PC-3 (cell line): ENCODE measurements around the gene CSAD. TPM values are rescaled to one million over a fixed set of nuclear protein-coding genes. Genes with fewer than 3 reads are reported as not detected.

Source experiments
- ATAC-seq: fragments of 200-7000 bp; cut with Tn5 transposase; 2 replicates; pipeline ENCODE4 v1.9.1; 2020; ENCODE audit warnings: mild to moderate bottlenecking, moderate library complexity
- BruUV-seq: library from RNA; stranded (reverse); fragments of 400-500 nt; replicated peaks from 2 replicates; lab custom pipeline; 2021; lab: Mats Ljungman, UMichigan
- CTCF ChIA-PET: fragments of 300-600 bp; sonication (Branson Sonifier 250); formaldehyde crosslinking; loops from one replicate; lab custom pipeline; 2022; ENCODE audit warnings: antibody characterized with exemption; lab: Charles Lee
- POLR2A ChIA-PET: fragments of 300-600 bp; sonication (Branson Sonifier 250); formaldehyde crosslinking; loops from one replicate; lab custom pipeline; 2022; ENCODE audit warnings: antibody characterized with exemption; ENCODE audit not compliant: unreplicated experiment; lab: Charles Lee
- DNase-seq: peaks from one replicate; pipeline ENCODE4 v3.0.0-alpha.2; 2015
- H2AFZ ChIP-seq: fragments of 300-600 bp; sonication (generic); 2 replicates; pipeline ENCODE4 v1.6.0; 2016; ENCODE audit warnings: antibody characterized with exemption, low read length
- H3F3A ChIP-seq: fragments of 300-600 bp; sonication (generic); one replicate; pipeline ENCODE4 v1.6.0; 2017; ENCODE audit warnings: antibody characterized with exemption, low read length, control low read depth, mild to moderate bottlenecking; ENCODE audit not compliant: unreplicated experiment
- H3K27ac ChIP-seq: fragments of 300-600 bp; sonication (generic); 2 replicates; pipeline ENCODE4 v1.5.1; 2016; ENCODE audit warnings: mild to moderate bottlenecking, low read length
- H3K27me3 ChIP-seq: fragments of 300-600 bp; sonication (generic); 2 replicates; pipeline ENCODE4 v1.6.1; 2016; ENCODE audit warnings: low read length, mixed read lengths
- H3K36me3 ChIP-seq: fragments of 300-600 bp; sonication (generic); 2 replicates; pipeline ENCODE4 v1.6.1; 2016; ENCODE audit warnings: low read depth, mixed run types, low read length, mixed read lengths
- H3K4me1 ChIP-seq: fragments of 300-600 bp; sonication (generic); 2 replicates; pipeline ENCODE4 v1.5.1; 2016; ENCODE audit warnings: low read length; ENCODE audit not compliant: insufficient read depth
- H3K4me2 ChIP-seq: fragments of 300-600 bp; sonication (generic); 2 replicates; pipeline ENCODE4 v1.6.0; 2016; ENCODE audit warnings: low read length
- H3K4me3 ChIP-seq: fragments of 300-600 bp; sonication (generic); 2 replicates; pipeline ENCODE4 v1.5.1; 2016; ENCODE audit warnings: mild to moderate bottlenecking, low read length, mixed read lengths
- H3K79me2 ChIP-seq: fragments of 300-600 bp; sonication (generic); 2 replicates; pipeline ENCODE4 v1.6.1; 2017; ENCODE audit warnings: low read length, mixed read lengths
- H3K9ac ChIP-seq: fragments of 300-600 bp; sonication (generic); 2 replicates; pipeline ENCODE4 v1.6.0; 2016; ENCODE audit warnings: mild to moderate bottlenecking, low read length
- H3K9me2 ChIP-seq: fragments of 300-600 bp; sonication (generic); replicated peaks from 2 replicates; pipeline ENCODE4 v1.6.1; 2016; ENCODE audit warnings: mixed run types, low read length, mixed read lengths
- H3K9me3 ChIP-seq: fragments of 300-600 bp; sonication (generic); 2 replicates; pipeline ENCODE4 v1.6.1; 2016; ENCODE audit warnings: low read length, mixed read lengths
- H4K20me1 ChIP-seq: fragments of 300-600 bp; sonication (generic); 2 replicates; pipeline ENCODE4 v1.6.1; 2016; ENCODE audit warnings: low read length, mixed read lengths
- CTCF ChIP-seq: fragments of 300-600 bp; sonication (generic); conservative IDR thresholded peaks from 2 replicates; pipeline ENCODE4 v1.5.1; 2017; ENCODE audit warnings: antibody characterized with exemption, low read depth, mild to moderate bottlenecking, low read length
- EZH2 ChIP-seq: fragments of 300-600 bp; sonication (generic); IDR thresholded peaks from one replicate; pipeline ENCODE4 v1.6.1; 2017; ENCODE audit warnings: antibody characterized with exemption, mild to moderate bottlenecking, low read length; ENCODE audit not compliant: unreplicated experiment
- EZH2phosphoT487 ChIP-seq: fragments of 300-600 bp; sonication (generic); IDR thresholded peaks from 2 replicates; pipeline ENCODE4 v1.6.1; 2018; ENCODE audit warnings: mild to moderate bottlenecking, antibody characterized with exemption, low read length, borderline replicate concordance
- intact Hi-C: fragments of 100-400 bp; cut with micrococcal nuclease; formaldehyde crosslinking; loops from 2 replicates; pipeline ENCODE4 v1.9.0; 2023
- total RNA-seq: library from RNA; depleted of rRNA; stranded (reverse); fragments of >200 nt; gene quantifications from 2 replicates; pipeline ENCODE4 v1.2.3, GENCODE V29; 2014

The CSAD gene
- total RNA-seq, 1 experiment from 2014 or later: 21.5 TPM

DNA sequence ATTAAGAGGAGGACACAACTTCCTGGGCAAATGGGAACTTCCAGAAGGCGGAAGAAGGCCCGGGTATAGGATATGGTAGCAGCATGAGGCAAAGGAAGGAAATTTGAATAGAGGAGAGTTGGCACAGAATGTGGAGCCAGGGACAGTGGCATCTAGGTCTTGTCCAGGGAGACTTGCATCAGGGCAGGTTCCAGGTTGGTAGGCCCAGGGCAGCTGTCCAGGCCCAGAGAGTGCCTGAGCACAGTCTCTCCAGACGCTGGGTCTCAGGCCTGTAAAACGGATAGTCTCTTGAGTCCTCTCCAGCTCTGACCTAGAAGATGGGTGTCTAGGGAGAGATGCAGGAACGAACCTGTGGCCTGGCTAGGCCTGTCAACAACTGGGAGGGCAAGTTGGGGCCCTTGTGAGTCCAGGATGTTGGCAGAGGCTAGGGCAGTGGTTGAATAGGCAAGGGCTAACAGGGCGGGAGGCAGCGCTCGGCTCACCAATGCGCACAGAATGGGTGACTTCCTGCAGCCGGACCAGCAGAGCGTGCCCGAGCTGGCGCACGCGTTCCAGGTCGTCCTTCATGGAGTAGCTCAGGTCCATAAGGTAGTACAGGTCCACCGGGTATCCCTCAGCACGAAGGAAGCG, 16.4 kb upstream of the CSAD start:
- H3K4me3 ChIP-seq: no peak overlapping the region
- no peak overlapping the region for H2AFZ ChIP-seq
- BruUV-seq: no TSS peak

DNA sequence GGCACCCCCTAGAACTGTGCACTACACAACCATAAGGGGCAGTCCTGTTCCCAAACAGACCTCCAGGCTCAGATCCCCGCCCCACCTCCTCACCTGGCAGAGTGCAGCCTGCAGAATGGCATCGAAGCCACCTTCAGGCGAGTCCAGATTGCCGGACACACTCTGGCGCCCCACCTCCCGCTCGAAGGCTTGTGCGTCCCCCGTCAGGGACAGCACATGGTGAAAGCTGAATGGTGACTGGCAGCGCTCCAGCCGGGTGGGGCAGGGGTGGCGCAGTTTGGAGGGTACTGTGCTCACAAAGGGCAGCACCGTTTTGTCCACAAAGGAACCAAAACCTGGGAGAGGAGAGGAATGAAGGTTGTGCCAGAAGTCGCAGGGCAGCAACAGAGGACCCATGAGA, 15.8 kb upstream of the CSAD start:
- peaks cover 10% of the 10 kb centered on the region for H3K4me1 ChIP-seq
- no TSS peak for BruUV-seq
- H3F3A ChIP-seq: no peaks in the 10 kb centered on the region
- H3K4me3 ChIP-seq: no peak overlapping the region
- no peak overlapping the region for H3K9ac ChIP-seq
- H3K9me2 ChIP-seq: no peaks in the 10 kb centered on the region
- DNase-seq: no peak
- H4K20me1 ChIP-seq: no peaks in the 10 kb centered on the region
- POLR2A ChIA-PET: no interaction called here
- no peak for ATAC-seq
- CTCF ChIA-PET: no interaction called here
- H3K4me2 ChIP-seq: no peak overlapping the region
- H3K27ac ChIP-seq: no peak overlapping the region
- H3K36me3 ChIP-seq: no peaks in the 10 kb centered on the region
- H3K27me3 ChIP-seq: no peaks in the 10 kb centered on the region
- H3K9me3 ChIP-seq: no peaks in the 10 kb centered on the region
- no peak for TF ChIP-seq CTCF
- TF ChIP-seq EZH2phosphoT487: no peak
- no peak for TF ChIP-seq EZH2
- intact Hi-C loops: no loop called here
- no peak overlapping the region for H2AFZ ChIP-seq
- no peaks in the 10 kb centered on the region for H3K79me2 ChIP-seq

More for the DNA sequence above, 16.4 kb upstream of the CSAD start:
- peaks cover 10% of the 10 kb centered on the region for H3K4me1 ChIP-seq
- ChIA-PET CTCF (no interaction called here), POLR2A (no interaction called here)
- TF ChIP-seq EZH2phosphoT487 (no peak), EZH2 (no peak), CTCF (no peak)
- intact Hi-C loops: no loop called here
- DNase-seq: no peak
- H3K36me3 ChIP-seq: no peaks in the 10 kb centered on the region
- no peak overlapping the region for H3K4me2 ChIP-seq
- no peaks in the 10 kb centered on the region for H3K79me2 ChIP-seq
- no peaks in the 10 kb centered on the region for H3F3A ChIP-seq
- no peak overlapping the region for H3K27ac ChIP-seq
- no peaks in the 10 kb centered on the region for H3K9me2 ChIP-seq
- H3K27me3 ChIP-seq: no peaks in the 10 kb centered on the region
- no peaks in the 10 kb centered on the region for H4K20me1 ChIP-seq
- ATAC-seq: no peak
- no peaks in the 10 kb centered on the region for H3K9me3 ChIP-seq
- no peak overlapping the region for H3K9ac ChIP-seq
